C4-2B (cell line): ENCODE measurements around the gene TCF4.

Experiments
- ZFX ChIP-seq: fragments of 450-650 bp; IDR thresholded peaks from 2 replicates; pipeline ENCODE4 v1.6.1; 2017
- TF ChIP-seq, protein P1 (sequence below): fragments of 450-650 bp; conservative IDR thresholded peaks from 2 replicates; pipeline ENCODE4 v1.5.1; 2017; ENCODE audit warnings: mild to moderate bottlenecking

- TF ChIP-seq, protein P1, sequence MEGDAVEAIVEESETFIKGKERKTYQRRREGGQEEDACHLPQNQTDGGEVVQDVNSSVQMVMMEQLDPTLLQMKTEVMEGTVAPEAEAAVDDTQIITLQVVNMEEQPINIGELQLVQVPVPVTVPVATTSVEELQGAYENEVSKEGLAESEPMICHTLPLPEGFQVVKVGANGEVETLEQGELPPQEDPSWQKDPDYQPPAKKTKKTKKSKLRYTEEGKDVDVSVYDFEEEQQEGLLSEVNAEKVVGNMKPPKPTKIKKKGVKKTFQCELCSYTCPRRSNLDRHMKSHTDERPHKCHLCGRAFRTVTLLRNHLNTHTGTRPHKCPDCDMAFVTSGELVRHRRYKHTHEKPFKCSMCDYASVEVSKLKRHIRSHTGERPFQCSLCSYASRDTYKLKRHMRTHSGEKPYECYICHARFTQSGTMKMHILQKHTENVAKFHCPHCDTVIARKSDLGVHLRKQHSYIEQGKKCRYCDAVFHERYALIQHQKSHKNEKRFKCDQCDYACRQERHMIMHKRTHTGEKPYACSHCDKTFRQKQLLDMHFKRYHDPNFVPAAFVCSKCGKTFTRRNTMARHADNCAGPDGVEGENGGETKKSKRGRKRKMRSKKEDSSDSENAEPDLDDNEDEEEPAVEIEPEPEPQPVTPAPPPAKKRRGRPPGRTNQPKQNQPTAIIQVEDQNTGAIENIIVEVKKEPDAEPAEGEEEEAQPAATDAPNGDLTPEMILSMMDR: no peak
- TF ChIP-seq ZFX: no peak
These were observed 287.5 kb downstream of the TCF4 start for GRCh38 chr18:55300421-55300935.
